PC-3 (cell line): ENCODE measurements around the gene GBF1. TPM values are rescaled to one million over a fixed set of nuclear protein-coding genes. Genes with fewer than 3 reads are reported as not detected.

ENCODE experiments used
- ATAC-seq: fragments of 200-7000 bp; cut with Tn5 transposase; 2 replicates; pipeline ENCODE4 v1.9.1; 2020; ENCODE audit warnings: mild to moderate bottlenecking, moderate library complexity
- BruUV-seq: library from RNA; stranded (reverse); fragments of 400-500 nt; replicated peaks from 2 replicates; lab custom pipeline; 2021; lab: Mats Ljungman, UMichigan
- CTCF ChIA-PET: fragments of 300-600 bp; sonication (Branson Sonifier 250); formaldehyde crosslinking; loops from one replicate; lab custom pipeline; 2022; ENCODE audit warnings: antibody characterized with exemption; lab: Charles Lee
- POLR2A ChIA-PET: fragments of 300-600 bp; sonication (Branson Sonifier 250); formaldehyde crosslinking; loops from one replicate; lab custom pipeline; 2022; ENCODE audit warnings: antibody characterized with exemption; ENCODE audit not compliant: unreplicated experiment; lab: Charles Lee
- DNase-seq: peaks from one replicate; pipeline ENCODE4 v3.0.0-alpha.2; 2015
- H2AFZ ChIP-seq: fragments of 300-600 bp; sonication (generic); 2 replicates; pipeline ENCODE4 v1.6.0; 2016; ENCODE audit warnings: antibody characterized with exemption, low read length
- H3F3A ChIP-seq: fragments of 300-600 bp; sonication (generic); one replicate; pipeline ENCODE4 v1.6.0; 2017; ENCODE audit warnings: antibody characterized with exemption, low read length, control low read depth, mild to moderate bottlenecking; ENCODE audit not compliant: unreplicated experiment
- H3K27ac ChIP-seq: fragments of 300-600 bp; sonication (generic); 2 replicates; pipeline ENCODE4 v1.5.1; 2016; ENCODE audit warnings: mild to moderate bottlenecking, low read length
- H3K27me3 ChIP-seq: fragments of 300-600 bp; sonication (generic); 2 replicates; pipeline ENCODE4 v1.6.1; 2016; ENCODE audit warnings: low read length, mixed read lengths
- H3K36me3 ChIP-seq: fragments of 300-600 bp; sonication (generic); 2 replicates; pipeline ENCODE4 v1.6.1; 2016; ENCODE audit warnings: low read depth, mixed run types, low read length, mixed read lengths
- H3K4me1 ChIP-seq: fragments of 300-600 bp; sonication (generic); 2 replicates; pipeline ENCODE4 v1.5.1; 2016; ENCODE audit warnings: low read length; ENCODE audit not compliant: insufficient read depth
- H3K4me2 ChIP-seq: fragments of 300-600 bp; sonication (generic); 2 replicates; pipeline ENCODE4 v1.6.0; 2016; ENCODE audit warnings: low read length
- H3K4me3 ChIP-seq: fragments of 300-600 bp; sonication (generic); 2 replicates; pipeline ENCODE4 v1.5.1; 2016; ENCODE audit warnings: mild to moderate bottlenecking, low read length, mixed read lengths
- H3K79me2 ChIP-seq: fragments of 300-600 bp; sonication (generic); 2 replicates; pipeline ENCODE4 v1.6.1; 2017; ENCODE audit warnings: low read length, mixed read lengths
- H3K9ac ChIP-seq: fragments of 300-600 bp; sonication (generic); 2 replicates; pipeline ENCODE4 v1.6.0; 2016; ENCODE audit warnings: mild to moderate bottlenecking, low read length
- H3K9me2 ChIP-seq: fragments of 300-600 bp; sonication (generic); replicated peaks from 2 replicates; pipeline ENCODE4 v1.6.1; 2016; ENCODE audit warnings: mixed run types, low read length, mixed read lengths
- H3K9me3 ChIP-seq: fragments of 300-600 bp; sonication (generic); 2 replicates; pipeline ENCODE4 v1.6.1; 2016; ENCODE audit warnings: low read length, mixed read lengths
- H4K20me1 ChIP-seq: fragments of 300-600 bp; sonication (generic); 2 replicates; pipeline ENCODE4 v1.6.1; 2016; ENCODE audit warnings: low read length, mixed read lengths
- EZH2 ChIP-seq: fragments of 300-600 bp; sonication (generic); IDR thresholded peaks from one replicate; pipeline ENCODE4 v1.6.1; 2017; ENCODE audit warnings: antibody characterized with exemption, mild to moderate bottlenecking, low read length; ENCODE audit not compliant: unreplicated experiment
- EZH2phosphoT487 ChIP-seq: fragments of 300-600 bp; sonication (generic); IDR thresholded peaks from 2 replicates; pipeline ENCODE4 v1.6.1; 2018; ENCODE audit warnings: mild to moderate bottlenecking, antibody characterized with exemption, low read length, borderline replicate concordance
- intact Hi-C: fragments of 100-400 bp; cut with micrococcal nuclease; formaldehyde crosslinking; loops from 2 replicates; pipeline ENCODE4 v1.9.0; 2023
- total RNA-seq: library from RNA; depleted of rRNA; stranded (reverse); fragments of >200 nt; gene quantifications from 2 replicates; pipeline ENCODE4 v1.2.3, GENCODE V29; 2014
- TF ChIP-seq, protein P1 (sequence below): fragments of 300-600 bp; sonication (generic); conservative IDR thresholded peaks from 2 replicates; pipeline ENCODE4 v1.5.1; 2017; ENCODE audit warnings: antibody characterized with exemption, low read depth, mild to moderate bottlenecking, low read length

Gene GBF1
- total RNA-seq, 1 experiment from 2014 or later: 25.2 TPM

DNA sequence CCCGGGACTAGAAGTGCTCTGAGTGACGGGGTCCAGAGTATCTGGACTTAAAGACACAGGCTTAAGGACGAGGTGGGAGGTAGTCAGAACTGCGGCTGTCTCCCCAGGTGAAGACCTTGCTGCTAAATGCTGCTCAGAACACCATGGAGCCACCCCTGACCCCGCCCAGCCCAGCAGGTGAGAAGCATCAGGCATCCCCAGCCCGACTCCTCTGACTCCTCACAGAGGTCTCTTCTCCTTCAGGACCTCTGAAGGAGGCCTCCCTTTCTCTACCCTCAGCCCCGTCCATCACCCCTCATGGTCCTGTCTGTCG, 156.0 kb downstream of the GBF1 start:
- no peak overlapping the region for H3K27ac ChIP-seq
- BruUV-seq: no TSS peak
- TF ChIP-seq EZH2 (no peak), EZH2phosphoT487 (no peak)
- H3K79me2 ChIP-seq: peaks cover 9% of the 10 kb centered on the region
- intact Hi-C loops: no loop called here
- no peaks in the 10 kb centered on the region for H3K9me2 ChIP-seq
- no peaks in the 10 kb centered on the region for H4K20me1 ChIP-seq
- no peak overlapping the region for H3K4me3 ChIP-seq
- ChIA-PET CTCF (no interaction called here), POLR2A (no interaction called here)
- H3K9ac ChIP-seq: no peak overlapping the region
- no peaks in the 10 kb centered on the region for H3F3A ChIP-seq
- H3K27me3 ChIP-seq: no peaks in the 10 kb centered on the region
- peaks cover 29% of the 10 kb centered on the region for H3K4me1 ChIP-seq
- DNase-seq (no peak), ATAC-seq (no peak)
- peak overlapping the region; percentile 23; the same call in 1 of the 2 replicates for H3K4me2 ChIP-seq
- H3K36me3 ChIP-seq: no peaks in the 10 kb centered on the region; the same call in 1 of the 2 replicates
- H3K9me3 ChIP-seq: no peaks in the 10 kb centered on the region
- no peak overlapping the region for H2AFZ ChIP-seq

DNA sequence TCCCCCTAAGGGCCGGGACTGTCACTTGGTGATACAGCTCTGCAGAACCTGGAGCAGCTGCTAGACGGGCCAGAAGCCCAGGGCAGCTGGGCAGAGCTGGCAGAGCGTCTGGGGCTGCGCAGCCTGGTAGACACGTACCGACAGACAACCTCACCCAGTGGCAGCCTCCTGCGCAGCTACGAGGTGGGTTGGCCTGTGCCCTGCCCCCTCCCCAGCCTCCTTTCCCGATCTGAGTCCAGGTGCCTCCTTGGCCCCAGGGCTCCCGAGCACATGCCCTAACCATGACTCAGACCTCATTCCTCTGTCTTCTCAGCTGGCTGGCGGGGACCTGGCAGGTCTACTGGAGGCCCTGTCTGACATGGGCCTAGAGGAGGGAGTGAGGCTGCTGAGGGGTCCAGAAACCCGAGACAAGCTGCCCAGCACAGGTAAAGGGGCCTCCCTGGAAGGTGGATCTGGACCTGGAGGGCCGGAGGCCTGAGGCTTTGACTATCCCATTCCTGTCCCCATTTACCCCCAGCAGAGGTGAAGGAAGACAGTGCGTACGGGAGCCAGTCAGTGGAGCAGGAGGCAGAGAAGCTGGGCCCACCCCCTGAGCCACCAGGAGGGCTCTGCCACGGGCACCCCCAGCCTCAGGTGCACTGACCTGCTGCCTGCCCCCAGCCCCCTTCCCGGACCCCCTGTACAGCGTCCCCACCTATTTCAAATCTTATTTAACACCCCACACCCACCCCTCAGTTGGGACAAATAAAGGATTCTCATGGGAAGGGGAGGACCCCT, 156.6 kb downstream of the GBF1 start:
- intact Hi-C loops: no loop called here
- TF ChIP-seq, protein P1, sequence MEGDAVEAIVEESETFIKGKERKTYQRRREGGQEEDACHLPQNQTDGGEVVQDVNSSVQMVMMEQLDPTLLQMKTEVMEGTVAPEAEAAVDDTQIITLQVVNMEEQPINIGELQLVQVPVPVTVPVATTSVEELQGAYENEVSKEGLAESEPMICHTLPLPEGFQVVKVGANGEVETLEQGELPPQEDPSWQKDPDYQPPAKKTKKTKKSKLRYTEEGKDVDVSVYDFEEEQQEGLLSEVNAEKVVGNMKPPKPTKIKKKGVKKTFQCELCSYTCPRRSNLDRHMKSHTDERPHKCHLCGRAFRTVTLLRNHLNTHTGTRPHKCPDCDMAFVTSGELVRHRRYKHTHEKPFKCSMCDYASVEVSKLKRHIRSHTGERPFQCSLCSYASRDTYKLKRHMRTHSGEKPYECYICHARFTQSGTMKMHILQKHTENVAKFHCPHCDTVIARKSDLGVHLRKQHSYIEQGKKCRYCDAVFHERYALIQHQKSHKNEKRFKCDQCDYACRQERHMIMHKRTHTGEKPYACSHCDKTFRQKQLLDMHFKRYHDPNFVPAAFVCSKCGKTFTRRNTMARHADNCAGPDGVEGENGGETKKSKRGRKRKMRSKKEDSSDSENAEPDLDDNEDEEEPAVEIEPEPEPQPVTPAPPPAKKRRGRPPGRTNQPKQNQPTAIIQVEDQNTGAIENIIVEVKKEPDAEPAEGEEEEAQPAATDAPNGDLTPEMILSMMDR: no peak
- no peak for TF ChIP-seq EZH2phosphoT487

DNA sequence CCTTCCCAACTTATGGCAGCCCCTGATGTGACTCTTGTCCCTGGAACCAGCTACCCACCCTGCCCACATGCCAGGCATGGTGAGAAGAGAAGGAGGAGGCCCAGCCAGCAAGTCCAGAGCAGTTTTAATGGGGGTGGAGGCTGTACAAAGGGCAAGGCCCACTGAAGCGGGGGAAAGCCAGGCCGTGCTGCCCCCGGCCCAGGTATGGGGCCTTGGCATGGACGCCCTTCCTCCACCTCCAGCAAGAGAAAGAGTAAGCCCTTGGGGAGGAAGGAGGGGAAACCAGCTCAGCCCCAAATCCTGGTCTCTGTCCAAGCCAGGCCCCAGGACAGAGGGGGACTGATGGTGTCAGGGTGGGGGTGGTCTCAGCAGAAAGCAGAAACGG, 157.2 kb downstream of the GBF1 start:
- intact Hi-C loops: no loop called here

More for the DNA sequence above, 156.6 kb downstream of the GBF1 start:
- POLR2A ChIA-PET: no interaction called here
- no peaks in the 10 kb centered on the region; the same call in 1 of the 2 replicates for H3K36me3 ChIP-seq
- no peak overlapping the region for H3K4me3 ChIP-seq
- no peak overlapping the region for H3K27ac ChIP-seq
- H4K20me1 ChIP-seq: no peaks in the 10 kb centered on the region
- ATAC-seq (peak; percentile 64), DNase-seq (peak; percentile 80)
- H3K4me2 ChIP-seq: peak overlapping the region; percentile 23; the same call in 1 of the 2 replicates
- no peak overlapping the region for H2AFZ ChIP-seq
- no peaks in the 10 kb centered on the region for H3K27me3 ChIP-seq
- H3K9me3 ChIP-seq: no peaks in the 10 kb centered on the region
- peaks cover 3% of the 10 kb centered on the region for H3K79me2 ChIP-seq
- no peak overlapping the region for H3K9ac ChIP-seq
- peaks cover 23% of the 10 kb centered on the region for H3K4me1 ChIP-seq
- no TSS peak for BruUV-seq
- H3F3A ChIP-seq: no peaks in the 10 kb centered on the region
- CTCF ChIA-PET: no interaction called here
- H3K9me2 ChIP-seq: no peaks in the 10 kb centered on the region

More for the DNA sequence above, 157.2 kb downstream of the GBF1 start:
- no peak overlapping the region for H2AFZ ChIP-seq
- ChIA-PET POLR2A (no interaction called here), CTCF (no interaction called here)
- H3K79me2 ChIP-seq: no peaks in the 10 kb centered on the region
- no peaks in the 10 kb centered on the region for H3K9me3 ChIP-seq
- no peak overlapping the region for H3K9ac ChIP-seq
- H3K4me1 ChIP-seq: peaks cover 23% of the 10 kb centered on the region
- no peaks in the 10 kb centered on the region for H3K9me2 ChIP-seq
- TF ChIP-seq EZH2: no peak
- TF ChIP-seq, protein P1: no peak
- TF ChIP-seq EZH2phosphoT487: no peak
- no peaks in the 10 kb centered on the region for H3K27me3 ChIP-seq
- no peaks in the 10 kb centered on the region; the same call in 1 of the 2 replicates for H3K36me3 ChIP-seq
- H3K27ac ChIP-seq: no peak overlapping the region
- ATAC-seq (no peak), DNase-seq (no peak)
- no peaks in the 10 kb centered on the region for H3F3A ChIP-seq
- H3K4me3 ChIP-seq: no peak overlapping the region
- H3K4me2 ChIP-seq: no peak overlapping the region
- BruUV-seq: no TSS peak
- no peaks in the 10 kb centered on the region for H4K20me1 ChIP-seq
